HCT116 (cell line): ENCODE data around the gene HINT2. TPM values are rescaled to one million over a fixed set of nuclear protein-coding genes. Genes with fewer than 3 reads are reported as not detected.

Experiments used
- ATAC-seq: fragments of 200-7000 bp; cut with Tn5 transposase; 2 replicates; pipeline ENCODE4 v1.9.1; 2020; ENCODE audit warnings: mild to moderate bottlenecking, moderate library complexity
- BruUV-seq: library from RNA; stranded (reverse); fragments of 400-500 nt; replicated peaks from 2 replicates; lab custom pipeline; 2021; lab: Mats Ljungman, UMichigan
- CTCF ChIA-PET: fragments of 300-600 bp; sonication (Branson Sonifier 250); formaldehyde crosslinking; loops from one replicate; lab custom pipeline; 2021; ENCODE audit warnings: antibody characterized with exemption; lab: Charles Lee
- POLR2A ChIA-PET: fragments of 300-600, 350-600 bp; sonication (Branson Sonifier 250); formaldehyde crosslinking; loops from one replicate; lab custom pipeline; 2021; ENCODE audit warnings: antibody characterized with exemption; lab: Charles Lee
- RAD21 ChIA-PET, 2 experiments: fragments of 300-600 bp; sonication (Branson Sonifier 250); formaldehyde crosslinking; loops; one replicate each; lab custom pipeline; 2023; ENCODE audit warnings: low total read pairs in 2 of 2; ENCODE audit not compliant: uncharacterized antibody in 2 of 2, unreplicated experiment in 2 of 2, low non-redundant PET in 1 of 2; lab: Charles Lee
- DNase-seq: peaks from one replicate; pipeline ENCODE4 v3.0.0-alpha.2; 2010; ENCODE audit warnings: low read depth, low spot score
- H2AFZ ChIP-seq: fragments of 200-600 bp; shearing (Covaris generic), sonication (generic); 2 replicates; pipeline ENCODE4 v1.6.1; 2017; ENCODE audit warnings: low read depth, mixed run types, mixed read lengths, antibody characterized with exemption, low read length; ENCODE audit not compliant: poor library complexity, severe bottlenecking
- H3K27ac ChIP-seq: 2 replicates; pipeline ENCODE4 v1.5.1; 2012; ENCODE audit warnings: low read depth, low read length
- H3K27me3 ChIP-seq: fragments of 200-600 bp; sonication (generic); 2 replicates; pipeline ENCODE4 v1.6.1; 2016; ENCODE audit warnings: mixed run types, low read length, mixed read lengths; ENCODE audit not compliant: insufficient read depth
- H3K36me3 ChIP-seq, 2 experiments: fragments of 200-500 bp in 1 of 2; fragments of 200-600 bp in 1 of 2; sonication (Bioruptor generic) in 1 of 2; sonication (generic) in 1 of 2; 2 replicates each; pipeline versions ENCODE4 v1.5.1 to v1.6.1; 2014 to 2016; ENCODE audit warnings: low read length in 2 of 2, inconsistent platforms in 1 of 2, mixed read lengths in 1 of 2, mixed run types in 1 of 2; ENCODE audit not compliant: insufficient read depth in 2 of 2, control insufficient read depth in 1 of 2
- H3K4me1 ChIP-seq, 2 experiments: fragments of 200-600 bp in 1 of 2; sonication (generic) in 1 of 2; 2 replicates each; pipeline versions ENCODE4 v1.5.1 to v1.6.1; 2012 to 2017; ENCODE audit warnings: low read length in 2 of 2, inconsistent platforms in 1 of 2, mild to moderate bottlenecking in 1 of 2, mixed read lengths in 1 of 2, mixed run types in 1 of 2, moderate library complexity in 1 of 2; ENCODE audit not compliant: insufficient read depth in 2 of 2, control insufficient read depth in 1 of 2
- H3K4me2 ChIP-seq: fragments of 200-600 bp; sonication (generic); 2 replicates; pipeline ENCODE4 v1.6.1; 2017; ENCODE audit warnings: mixed run types, low read length, mixed read lengths
- H3K4me3 ChIP-seq, 2 experiments: fragments of 200-600 bp in 1 of 2; sonication (generic) in 1 of 2; replicated peaks in 1 of 2; 2 replicates each; pipeline ENCODE4 v1.5.1; 2011 to 2016; ENCODE audit warnings: low read length in 2 of 2, control low read depth in 1 of 2, low read depth in 1 of 2, mild to moderate bottlenecking in 1 of 2, mixed read lengths in 1 of 2, mixed run types in 1 of 2
- H3K79me2 ChIP-seq: fragments of 200-600 bp; sonication (generic); 2 replicates; pipeline ENCODE4 v1.6.1; 2017; ENCODE audit warnings: mild to moderate bottlenecking, mixed run types, low read length, moderate library complexity, mixed read lengths; ENCODE audit not compliant: insufficient read depth
- H3K9ac ChIP-seq: fragments of 200-600 bp; sonication (generic); 2 replicates; pipeline ENCODE4 v1.6.1; 2016; ENCODE audit warnings: low read length, mixed read lengths
- H3K9me2 ChIP-seq: fragments of 200-600 bp; sonication (generic), shearing (Covaris generic); 2 replicates; pipeline ENCODE4 v1.6.1; 2017; ENCODE audit warnings: mixed run types, mild to moderate bottlenecking, moderate library complexity; ENCODE audit not compliant: insufficient read depth
- H3K9me3 ChIP-seq, 2 experiments: fragments of 200-500 bp in 1 of 2; fragments of 200-600 bp in 1 of 2; sonication (Bioruptor generic) in 1 of 2; sonication (generic) in 1 of 2; 2 replicates each; pipeline ENCODE4 v1.6.1; 2014 to 2017; ENCODE audit warnings: low read length in 2 of 2, mixed read lengths in 2 of 2, inconsistent platforms in 1 of 2, low read depth in 1 of 2, mild to moderate bottlenecking in 1 of 2, mixed run types in 1 of 2, moderate library complexity in 1 of 2; ENCODE audit not compliant: control insufficient read depth in 1 of 2, insufficient read depth in 1 of 2
- H4K20me1 ChIP-seq: fragments of 200-600 bp; sonication (generic), shearing (Covaris generic); 2 replicates; pipeline ENCODE4 v1.6.1; 2017; ENCODE audit warnings: mixed run types, mild to moderate bottlenecking, moderate library complexity; ENCODE audit not compliant: insufficient read depth
- CBX3 ChIP-seq: IDR thresholded peaks from 2 replicates; pipeline ENCODE4 v1.6.1; 2012; ENCODE audit warnings: low read depth
- CEBPB ChIP-seq: IDR thresholded peaks from 2 replicates; pipeline ENCODE4 v1.6.1; 2012; ENCODE audit warnings: low read depth
- EGR1 ChIP-seq: IDR thresholded peaks from 2 replicates; pipeline ENCODE4 v1.6.1; 2012; ENCODE audit warnings: low read depth
- EZH2 ChIP-seq: fragments of 200-600 bp; sonication (generic); IDR thresholded peaks from 2 replicates; pipeline ENCODE4 v1.6.1; 2017; ENCODE audit warnings: antibody characterized with exemption, mixed run types
- EZH2phosphoT487 ChIP-seq: fragments of 200-600 bp; IDR thresholded peaks from 2 replicates; pipeline ENCODE4 v1.6.1; 2018; ENCODE audit warnings: antibody characterized with exemption, borderline replicate concordance
- FOSL1 ChIP-seq: IDR thresholded peaks from 2 replicates; pipeline ENCODE4 v1.6.1; 2012; ENCODE audit warnings: low read depth
- POLR2AphosphoS5 ChIP-seq: IDR thresholded peaks from 2 replicates; pipeline ENCODE4 v1.6.1; 2011; ENCODE audit warnings: mild to moderate bottlenecking, low read depth, low read length, moderate library complexity
- SP1 ChIP-seq: IDR thresholded peaks from 2 replicates; pipeline ENCODE4 v1.6.1; 2012; ENCODE audit warnings: low read depth
- TCF7L2 ChIP-seq: IDR thresholded peaks from 2 replicates; pipeline ENCODE4 v1.7.0; 2011; ENCODE audit warnings: borderline replicate concordance, inconsistent platforms; ENCODE audit not compliant: insufficient read depth, insufficient read length; ENCODE audit errors: extremely low read depth
- YY1 ChIP-seq: IDR thresholded peaks from 2 replicates; pipeline ENCODE4 v1.6.1; 2011; ENCODE audit warnings: low read length, low read depth, moderate library complexity, mild to moderate bottlenecking; ENCODE audit not compliant: insufficient replicate concordance; ENCODE audit errors: extremely low read depth
- ZFX ChIP-seq: fragments of 450-650 bp; IDR thresholded peaks from 2 replicates; pipeline ENCODE4 v1.6.1; 2017
- ZNF274 ChIP-seq: fragments of 200-500 bp; sonication (Bioruptor generic); IDR thresholded peaks from 2 replicates; pipeline ENCODE4 v1.6.1; 2014; ENCODE audit warnings: mild to moderate bottlenecking, low read depth, low read length, inconsistent platforms
- intact Hi-C: fragments of 100-400 bp; cut with micrococcal nuclease; formaldehyde crosslinking; loops from 2 replicates; pipeline ENCODE4 v1.10.0; 2022
- total RNA-seq: library from RNA; stranded (reverse); gene quantifications from one replicate; pipeline ENCODE4 v1.2.1, GENCODE V29; 2021; ENCODE audit not compliant: unreplicated experiment
- TF ChIP-seq, protein P1 (sequence below): IDR thresholded peaks from 2 replicates; pipeline ENCODE4 v1.6.1; 2012; ENCODE audit warnings: low read depth
- TF ChIP-seq, protein P2 (sequence below), 3 experiments: fragments of 200-600 bp in 1 of 3; sonication (generic) in 1 of 3; IDR thresholded peaks in 2 of 3; conservative IDR thresholded peaks in 1 of 3; 2 replicates each; pipeline ENCODE4 v1.5.1; 2012 to 2017; ENCODE audit warnings: low read depth in 2 of 3, low read length in 2 of 3, antibody characterized with exemption in 1 of 3, borderline replicate concordance in 1 of 3, control low read depth in 1 of 3, mild to moderate bottlenecking in 1 of 3, mixed read lengths in 1 of 3, mixed run types in 1 of 3, moderate library complexity in 1 of 3; ENCODE audit not compliant: insufficient read depth in 1 of 3
- TF ChIP-seq, protein P3 (sequence below): IDR thresholded peaks from 2 replicates; pipeline ENCODE4 v1.6.1; 2012
- TF ChIP-seq, protein P4 (sequence below): IDR thresholded peaks from 2 replicates; pipeline ENCODE4 v1.6.1; 2011; ENCODE audit warnings: mild to moderate bottlenecking, low read length, moderate library complexity; ENCODE audit not compliant: insufficient replicate concordance; ENCODE audit errors: extremely low read depth
- TF ChIP-seq, protein P5 (sequence below): IDR thresholded peaks from 2 replicates; pipeline ENCODE4 v1.6.1; 2012

The HINT2 gene
- total RNA-seq, 1 experiment from 2014 or later, result 49.0 TPM

DNA sequence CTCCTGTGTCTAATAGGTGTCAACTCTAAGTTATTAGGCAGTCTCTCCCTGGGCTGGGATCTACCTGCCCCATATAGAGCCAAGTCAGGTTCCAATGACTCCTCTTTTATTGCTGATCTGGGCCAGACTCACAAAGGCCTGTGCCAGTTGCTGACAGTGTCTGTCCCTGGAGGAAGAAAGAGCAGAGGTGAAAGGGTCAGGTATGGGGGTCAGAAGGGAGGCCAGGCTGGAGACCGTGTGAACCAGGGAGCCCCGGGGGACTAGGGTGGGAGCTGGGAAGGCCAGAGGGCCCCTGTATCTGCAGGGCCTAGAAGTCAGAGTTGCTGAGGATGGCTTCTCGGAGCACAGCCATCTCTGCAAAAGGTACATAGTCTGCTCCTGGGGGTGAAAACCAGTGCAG is 3.5 kb upstream of the HINT2 start:
- intact Hi-C loops, result no loop called here
- no peak for ATAC-seq

More for the DNA sequence above, 3.5 kb upstream of the HINT2 start:
- H3K36me3 ChIP-seq, result no peaks in the 10 kb centered on the region
- no peak overlapping the region for H3K4me2 ChIP-seq
- no peaks in the 10 kb centered on the region for H3K79me2 ChIP-seq
- no peak overlapping the region for H3K27ac ChIP-seq
- H3K9me2 ChIP-seq, result no peaks in the 10 kb centered on the region
- H3K9me3 ChIP-seq, result no peaks in the 10 kb centered on the region
- no peaks in the 10 kb centered on the region for H3K27me3 ChIP-seq
- peaks cover 5 to 15% of the 10 kb centered on the region in 2 experiments; a peak in 3 of 4 replicates for H3K4me1 ChIP-seq
- H2AFZ ChIP-seq, result no peak overlapping the region
- BruUV-seq, result no TSS peak
- CTCF ChIA-PET, result no interaction called here
- no peak for DNase-seq
- no peak overlapping the region for H3K4me3 ChIP-seq
- TF ChIP-seq FOSL1, result no peak
- no peak for TF ChIP-seq EGR1
- TF ChIP-seq CBX3, result no peak
- TF ChIP-seq POLR2AphosphoS5, result no peak
- no peak for TF ChIP-seq YY1
- TF ChIP-seq SP1, result no peak
- TF ChIP-seq ZFX, result no peak
- no peak for TF ChIP-seq ZNF274
- TF ChIP-seq, protein P1, sequence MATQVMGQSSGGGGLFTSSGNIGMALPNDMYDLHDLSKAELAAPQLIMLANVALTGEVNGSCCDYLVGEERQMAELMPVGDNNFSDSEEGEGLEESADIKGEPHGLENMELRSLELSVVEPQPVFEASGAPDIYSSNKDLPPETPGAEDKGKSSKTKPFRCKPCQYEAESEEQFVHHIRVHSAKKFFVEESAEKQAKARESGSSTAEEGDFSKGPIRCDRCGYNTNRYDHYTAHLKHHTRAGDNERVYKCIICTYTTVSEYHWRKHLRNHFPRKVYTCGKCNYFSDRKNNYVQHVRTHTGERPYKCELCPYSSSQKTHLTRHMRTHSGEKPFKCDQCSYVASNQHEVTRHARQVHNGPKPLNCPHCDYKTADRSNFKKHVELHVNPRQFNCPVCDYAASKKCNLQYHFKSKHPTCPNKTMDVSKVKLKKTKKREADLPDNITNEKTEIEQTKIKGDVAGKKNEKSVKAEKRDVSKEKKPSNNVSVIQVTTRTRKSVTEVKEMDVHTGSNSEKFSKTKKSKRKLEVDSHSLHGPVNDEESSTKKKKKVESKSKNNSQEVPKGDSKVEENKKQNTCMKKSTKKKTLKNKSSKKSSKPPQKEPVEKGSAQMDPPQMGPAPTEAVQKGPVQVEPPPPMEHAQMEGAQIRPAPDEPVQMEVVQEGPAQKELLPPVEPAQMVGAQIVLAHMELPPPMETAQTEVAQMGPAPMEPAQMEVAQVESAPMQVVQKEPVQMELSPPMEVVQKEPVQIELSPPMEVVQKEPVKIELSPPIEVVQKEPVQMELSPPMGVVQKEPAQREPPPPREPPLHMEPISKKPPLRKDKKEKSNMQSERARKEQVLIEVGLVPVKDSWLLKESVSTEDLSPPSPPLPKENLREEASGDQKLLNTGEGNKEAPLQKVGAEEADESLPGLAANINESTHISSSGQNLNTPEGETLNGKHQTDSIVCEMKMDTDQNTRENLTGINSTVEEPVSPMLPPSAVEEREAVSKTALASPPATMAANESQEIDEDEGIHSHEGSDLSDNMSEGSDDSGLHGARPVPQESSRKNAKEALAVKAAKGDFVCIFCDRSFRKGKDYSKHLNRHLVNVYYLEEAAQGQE, result no peak
- TF ChIP-seq, protein P2, sequence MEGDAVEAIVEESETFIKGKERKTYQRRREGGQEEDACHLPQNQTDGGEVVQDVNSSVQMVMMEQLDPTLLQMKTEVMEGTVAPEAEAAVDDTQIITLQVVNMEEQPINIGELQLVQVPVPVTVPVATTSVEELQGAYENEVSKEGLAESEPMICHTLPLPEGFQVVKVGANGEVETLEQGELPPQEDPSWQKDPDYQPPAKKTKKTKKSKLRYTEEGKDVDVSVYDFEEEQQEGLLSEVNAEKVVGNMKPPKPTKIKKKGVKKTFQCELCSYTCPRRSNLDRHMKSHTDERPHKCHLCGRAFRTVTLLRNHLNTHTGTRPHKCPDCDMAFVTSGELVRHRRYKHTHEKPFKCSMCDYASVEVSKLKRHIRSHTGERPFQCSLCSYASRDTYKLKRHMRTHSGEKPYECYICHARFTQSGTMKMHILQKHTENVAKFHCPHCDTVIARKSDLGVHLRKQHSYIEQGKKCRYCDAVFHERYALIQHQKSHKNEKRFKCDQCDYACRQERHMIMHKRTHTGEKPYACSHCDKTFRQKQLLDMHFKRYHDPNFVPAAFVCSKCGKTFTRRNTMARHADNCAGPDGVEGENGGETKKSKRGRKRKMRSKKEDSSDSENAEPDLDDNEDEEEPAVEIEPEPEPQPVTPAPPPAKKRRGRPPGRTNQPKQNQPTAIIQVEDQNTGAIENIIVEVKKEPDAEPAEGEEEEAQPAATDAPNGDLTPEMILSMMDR (IDR thresholded peaks at IDR 0.05 in 2 of 3, conservative IDR thresholded peaks at IDR 0.05 in 1 of 3; ENCODE audit: borderline replicate concordance in 1 of 3, insufficient read depth in 1 of 3, low read depth in 2 of 3, low read length in 2 of 3), result no peak
- TF ChIP-seq, protein P3, sequence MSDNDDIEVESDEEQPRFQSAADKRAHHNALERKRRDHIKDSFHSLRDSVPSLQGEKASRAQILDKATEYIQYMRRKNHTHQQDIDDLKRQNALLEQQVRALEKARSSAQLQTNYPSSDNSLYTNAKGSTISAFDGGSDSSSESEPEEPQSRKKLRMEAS, result no peak
- TF ChIP-seq EZH2, result no peak
- TF ChIP-seq, protein P4, sequence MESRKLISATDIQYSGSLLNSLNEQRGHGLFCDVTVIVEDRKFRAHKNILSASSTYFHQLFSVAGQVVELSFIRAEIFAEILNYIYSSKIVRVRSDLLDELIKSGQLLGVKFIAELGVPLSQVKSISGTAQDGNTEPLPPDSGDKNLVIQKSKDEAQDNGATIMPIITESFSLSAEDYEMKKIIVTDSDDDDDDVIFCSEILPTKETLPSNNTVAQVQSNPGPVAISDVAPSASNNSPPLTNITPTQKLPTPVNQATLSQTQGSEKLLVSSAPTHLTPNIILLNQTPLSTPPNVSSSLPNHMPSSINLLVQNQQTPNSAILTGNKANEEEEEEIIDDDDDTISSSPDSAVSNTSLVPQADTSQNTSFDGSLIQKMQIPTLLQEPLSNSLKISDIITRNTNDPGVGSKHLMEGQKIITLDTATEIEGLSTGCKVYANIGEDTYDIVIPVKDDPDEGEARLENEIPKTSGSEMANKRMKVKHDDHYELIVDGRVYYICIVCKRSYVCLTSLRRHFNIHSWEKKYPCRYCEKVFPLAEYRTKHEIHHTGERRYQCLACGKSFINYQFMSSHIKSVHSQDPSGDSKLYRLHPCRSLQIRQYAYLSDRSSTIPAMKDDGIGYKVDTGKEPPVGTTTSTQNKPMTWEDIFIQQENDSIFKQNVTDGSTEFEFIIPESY, result no peak
- no peak for TF ChIP-seq TCF7L2
- TF ChIP-seq, protein P5, sequence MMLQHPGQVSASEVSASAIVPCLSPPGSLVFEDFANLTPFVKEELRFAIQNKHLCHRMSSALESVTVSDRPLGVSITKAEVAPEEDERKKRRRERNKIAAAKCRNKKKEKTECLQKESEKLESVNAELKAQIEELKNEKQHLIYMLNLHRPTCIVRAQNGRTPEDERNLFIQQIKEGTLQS, result no peak
- no peak for TF ChIP-seq EZH2phosphoT487
- TF ChIP-seq CEBPB, result no peak
- no peaks in the 10 kb centered on the region for H4K20me1 ChIP-seq
- RAD21 ChIA-PET, result no interaction called here
- POLR2A ChIA-PET, result no interaction called here
- no peak overlapping the region for H3K9ac ChIP-seq
